AG04449 (cell line): ENCODE results near the gene COL26A1.

Experiments
- CTCF ChIA-PET: fragments of 350-600 bp; formaldehyde crosslinking; extraction: SDS; loops from one replicate; lab custom pipeline; 2021; ENCODE audit warnings: antibody characterized with exemption; lab: Yijun Ruan, JAX
- POLR2A ChIA-PET: fragments of 400-600, 350-600 bp; formaldehyde crosslinking; extraction: SDS; loops from one replicate; lab custom pipeline; 2020; ENCODE audit warnings: antibody characterized with exemption, inconsistent platforms; lab: Yijun Ruan, JAX
- DNase-seq: peaks from one replicate; pipeline ENCODE4 v3.0.0-alpha.2; 2010; ENCODE audit warnings: low read depth, low spot score
- H3K4me3 ChIP-seq: 2 replicates; pipeline ENCODE4 v1.5.1; 2011; ENCODE audit warnings: low read depth, mild to moderate bottlenecking, control low read depth, low read length
- TF ChIP-seq, protein P1 (sequence below): IDR thresholded peaks from one replicate; pipeline ENCODE4 v1.5.1; 2011; ENCODE audit warnings: mild to moderate bottlenecking, moderate library complexity, low read length, control low read depth, inconsistent platforms; ENCODE audit not compliant: insufficient read depth; ENCODE audit errors: missing control alignments

COL26A1 gene

DNA sequence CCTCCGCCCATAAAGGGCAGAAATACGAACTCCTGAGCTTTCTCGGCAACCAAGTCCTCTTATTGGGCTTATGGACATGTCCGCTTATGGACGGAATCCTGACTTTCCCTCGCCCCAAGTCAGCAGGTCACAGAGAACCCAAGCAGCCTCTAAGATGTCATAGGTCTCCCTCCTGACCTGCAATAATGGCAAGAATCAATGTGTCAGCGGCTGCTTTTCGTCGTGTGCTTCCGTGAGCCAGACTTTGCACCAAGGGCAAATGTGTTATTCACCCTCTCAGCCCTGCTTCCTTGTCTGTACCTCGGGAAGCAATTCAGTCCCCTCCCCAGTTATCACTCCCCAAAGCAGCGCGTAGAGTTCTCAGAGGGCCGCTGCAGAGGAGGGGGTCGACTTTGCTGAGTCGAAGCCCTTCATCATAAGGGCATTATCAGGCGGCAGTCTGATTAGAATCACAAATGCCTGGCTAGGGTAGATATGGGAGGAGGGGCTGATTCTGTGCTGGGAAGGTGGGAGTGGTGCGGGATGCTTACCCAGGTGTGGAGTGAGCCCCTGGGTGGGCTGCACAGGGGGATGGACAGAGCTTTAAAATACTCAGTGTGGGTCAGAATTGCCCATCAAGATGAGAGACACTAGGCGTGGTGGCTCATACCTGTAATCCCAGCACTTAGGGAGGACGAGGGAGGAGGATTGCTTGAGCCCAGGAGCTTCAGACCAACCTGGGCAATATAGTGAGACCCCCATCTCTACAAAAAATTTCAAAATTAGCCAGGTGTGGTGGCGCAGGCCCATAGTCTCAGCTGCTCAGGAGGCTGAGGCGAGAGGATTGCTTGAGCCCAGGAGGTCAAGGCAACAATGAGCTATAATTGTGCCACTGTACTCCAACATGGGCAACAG lies 36.0 kb downstream of the COL26A1 start:
- no peak overlapping the region for H3K4me3 ChIP-seq
- DNase-seq: no peak
- ChIA-PET CTCF (interaction anchor here (1.2 to 4.0 kb wide), 6 partner anchors 8 to 34 kb away, joined by 3 to 17 read pairs (median 4); no protein-coding TSS in a partner anchor), POLR2A (no interaction called here)
- TF ChIP-seq, protein P1, sequence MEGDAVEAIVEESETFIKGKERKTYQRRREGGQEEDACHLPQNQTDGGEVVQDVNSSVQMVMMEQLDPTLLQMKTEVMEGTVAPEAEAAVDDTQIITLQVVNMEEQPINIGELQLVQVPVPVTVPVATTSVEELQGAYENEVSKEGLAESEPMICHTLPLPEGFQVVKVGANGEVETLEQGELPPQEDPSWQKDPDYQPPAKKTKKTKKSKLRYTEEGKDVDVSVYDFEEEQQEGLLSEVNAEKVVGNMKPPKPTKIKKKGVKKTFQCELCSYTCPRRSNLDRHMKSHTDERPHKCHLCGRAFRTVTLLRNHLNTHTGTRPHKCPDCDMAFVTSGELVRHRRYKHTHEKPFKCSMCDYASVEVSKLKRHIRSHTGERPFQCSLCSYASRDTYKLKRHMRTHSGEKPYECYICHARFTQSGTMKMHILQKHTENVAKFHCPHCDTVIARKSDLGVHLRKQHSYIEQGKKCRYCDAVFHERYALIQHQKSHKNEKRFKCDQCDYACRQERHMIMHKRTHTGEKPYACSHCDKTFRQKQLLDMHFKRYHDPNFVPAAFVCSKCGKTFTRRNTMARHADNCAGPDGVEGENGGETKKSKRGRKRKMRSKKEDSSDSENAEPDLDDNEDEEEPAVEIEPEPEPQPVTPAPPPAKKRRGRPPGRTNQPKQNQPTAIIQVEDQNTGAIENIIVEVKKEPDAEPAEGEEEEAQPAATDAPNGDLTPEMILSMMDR: no peak

DNA sequence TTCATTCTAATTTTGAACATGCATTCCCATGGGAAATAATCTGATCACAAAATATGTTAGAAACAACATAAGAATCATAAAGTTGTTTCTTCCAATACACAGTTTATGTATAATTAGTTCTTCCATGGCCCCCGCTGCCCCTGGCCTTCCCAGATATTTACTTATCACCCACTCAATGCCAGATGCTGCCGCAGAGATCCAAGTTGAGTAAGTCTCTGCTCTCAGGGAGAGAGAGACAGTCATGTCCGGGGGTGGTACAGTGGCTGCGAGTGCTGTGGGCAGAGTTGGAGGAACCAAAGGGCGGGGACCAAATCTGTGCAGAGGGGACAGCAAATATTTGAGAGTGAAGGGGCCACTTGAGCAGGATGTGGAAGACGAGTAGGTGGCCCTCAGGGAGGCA lies 37.1 kb downstream of the COL26A1 start:
- TF ChIP-seq, protein P1: no peak
- ChIA-PET CTCF (interaction anchor here (1.5 to 4.0 kb wide), 2 partner anchors 12 to 17 kb away, joined by 3 to 17 read pairs; no protein-coding TSS in a partner anchor), POLR2A (no interaction called here)
- DNase-seq: no peak
- H3K4me3 ChIP-seq: no peak overlapping the region

DNA sequence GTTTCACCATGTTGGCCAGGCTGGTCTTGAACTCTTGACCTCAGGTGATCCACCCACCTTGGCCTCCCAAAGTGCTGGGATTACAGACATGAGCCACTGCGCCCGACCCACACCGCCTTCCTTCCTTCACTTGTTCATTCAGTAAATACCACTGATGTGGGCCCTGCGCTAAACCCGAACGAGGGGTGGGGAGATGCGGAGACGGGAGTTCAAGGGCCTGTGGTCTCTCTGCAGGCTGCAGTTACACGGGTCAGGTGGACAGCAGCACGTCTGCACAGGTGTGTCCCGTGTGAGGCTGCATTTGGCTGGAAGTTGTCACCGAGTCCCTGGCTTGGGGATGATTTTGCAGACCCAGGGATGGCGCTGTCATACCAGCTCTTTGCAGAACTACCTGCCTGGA lies 38.1 kb downstream of the COL26A1 start:
- TF ChIP-seq, protein P1: no peak
- ChIA-PET CTCF (interaction anchor here (0.8 to 4.0 kb wide), 4 partner anchors 11 to 86 kb away, joined by 3 to 17 read pairs (median 6); no protein-coding TSS in a partner anchor), POLR2A (no interaction called here)
- DNase-seq: no peak
- no peak overlapping the region for H3K4me3 ChIP-seq

DNA sequence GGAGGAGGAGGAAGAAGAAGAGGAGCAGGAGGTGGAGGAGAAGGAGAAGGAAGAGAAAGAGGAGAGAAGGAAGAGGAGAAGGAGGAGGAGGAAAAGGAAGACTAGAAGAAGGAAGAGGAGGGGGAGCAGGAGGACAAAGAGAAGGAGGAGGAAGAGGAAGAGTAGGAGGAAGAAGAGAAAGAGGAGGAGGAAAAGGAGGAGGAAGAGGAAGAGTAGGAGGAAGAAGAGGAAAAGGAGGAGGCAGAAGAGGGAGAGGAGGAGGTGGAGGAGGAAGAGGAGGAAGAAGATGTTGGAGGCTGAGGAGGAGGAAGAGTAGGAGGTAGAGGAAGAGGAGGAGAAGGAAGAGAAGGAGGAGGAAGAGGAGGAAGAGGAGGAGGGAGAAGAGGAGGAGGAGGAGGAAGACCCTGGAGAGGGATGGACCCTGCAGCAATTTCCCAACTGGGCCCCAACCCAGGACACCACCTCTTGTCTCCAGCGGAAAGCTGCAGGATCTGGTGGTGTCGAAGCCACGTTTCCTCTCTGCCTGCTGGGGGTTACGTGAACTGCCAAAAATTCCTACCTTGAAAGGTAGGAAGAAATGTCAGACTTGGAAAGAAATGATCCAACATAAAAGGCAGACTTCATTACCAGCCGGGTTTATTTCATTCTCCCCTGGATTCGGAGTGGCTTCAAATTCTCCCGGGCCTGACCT lies 38.9 kb downstream of the COL26A1 start:
- no peak overlapping the region for H3K4me3 ChIP-seq
- TF ChIP-seq, protein P1: no peak
- DNase-seq: no peak
- CTCF ChIA-PET: interaction anchor here (0.8 to 4.0 kb wide), 4 partner anchors 10 to 87 kb away, joined by 3 to 17 read pairs (median 6); no protein-coding TSS in a partner anchor
- POLR2A ChIA-PET: no interaction called here

DNA sequence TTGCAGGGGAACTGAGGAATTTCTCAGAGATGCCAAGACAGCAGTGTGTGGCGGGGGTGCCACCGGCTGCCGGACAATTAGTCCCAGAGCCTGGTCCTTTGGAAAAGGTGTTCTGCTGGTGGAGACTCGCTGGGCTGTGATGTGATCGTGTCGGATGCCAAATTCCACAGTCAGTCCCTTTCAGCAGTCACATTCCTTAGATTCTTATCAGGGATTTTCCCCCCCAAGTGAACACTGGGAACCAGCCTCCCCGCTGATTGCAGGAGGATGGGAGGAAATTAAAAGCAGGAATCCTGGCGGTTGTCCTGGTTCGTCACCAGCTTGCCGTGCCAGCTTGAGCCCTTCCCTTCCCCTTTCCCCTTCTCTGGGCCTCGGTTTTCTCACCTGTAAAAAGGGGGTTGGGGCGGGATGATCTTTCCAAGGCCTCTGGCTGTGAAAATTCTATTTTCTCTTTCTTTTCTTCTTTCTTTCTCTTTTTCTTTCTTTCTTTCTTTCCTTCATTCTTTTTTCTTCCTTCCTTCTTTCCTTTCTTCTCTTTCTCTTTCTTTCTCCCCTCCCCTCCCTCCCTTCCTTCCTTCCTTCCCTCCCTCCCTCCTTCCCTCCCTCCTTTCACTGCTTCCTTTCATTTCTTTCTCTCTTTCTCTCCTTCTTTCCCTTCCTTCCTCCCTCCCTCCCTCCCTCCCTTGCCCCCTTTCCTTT lies 39.6 kb downstream of the COL26A1 start:
- H3K4me3 ChIP-seq: 0 out of 2 replicates have a peak overlapping the region, but pooled peaks have one; percentile 8
- DNase-seq: peak; percentile 9
- POLR2A ChIA-PET: no interaction called here
- TF ChIP-seq, protein P1: no peak
- CTCF ChIA-PET: interaction anchor here (2.0 to 4.0 kb wide), 3 partner anchors 9 to 38 kb away, joined by 7 to 17 read pairs (median 10); no protein-coding TSS in a partner anchor
